NCI-H187 treated with DMSO at 0.1 percent for 48 hours (cell line): Measurements from ENCODE around the gene BICD1.

Experiments used
- DNase-seq: peaks from one replicate; lab custom pipeline; 2025; lab: John Stamatoyannopoulos, UW

The BICD1 gene

DNA sequence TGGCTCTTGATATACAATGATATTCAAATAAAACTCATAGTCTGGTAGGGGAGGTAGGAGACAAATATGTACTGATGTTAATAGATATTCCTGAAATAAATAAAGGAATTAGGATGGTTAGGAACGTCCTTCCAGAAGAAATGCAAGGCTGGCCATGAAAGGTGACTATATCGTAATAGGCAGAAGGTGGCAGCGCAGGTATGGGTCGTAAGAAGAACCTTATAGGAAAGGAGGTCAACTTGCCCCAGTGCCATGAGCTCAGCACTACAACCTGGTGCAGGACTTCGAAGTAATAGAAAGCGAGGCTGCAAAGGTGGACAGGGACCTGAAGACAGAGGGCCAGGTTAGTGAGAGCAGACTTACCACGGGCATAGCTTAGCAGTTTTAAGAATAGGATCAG is 237.4 kb downstream of the BICD1 start:
- DNase-seq = no peak

DNA sequence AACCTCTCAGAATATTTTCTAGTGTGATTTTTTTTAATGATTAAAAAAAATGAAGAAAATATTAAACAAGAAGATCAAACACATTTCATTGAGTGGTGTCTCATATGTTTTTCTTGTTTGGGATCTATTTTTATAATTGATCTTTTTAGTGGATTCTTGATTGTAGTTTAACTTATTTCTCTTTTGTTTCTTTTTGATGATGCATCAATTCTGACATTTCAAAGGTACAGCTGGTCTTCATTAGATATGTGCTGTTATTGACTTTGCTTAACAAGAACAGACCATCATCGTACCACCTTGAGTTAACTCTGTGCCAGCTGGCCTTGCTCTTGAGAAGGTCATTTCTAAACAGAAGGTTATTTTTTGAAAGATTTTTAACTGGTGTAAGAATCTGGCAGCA is 246.9 kb downstream of the BICD1 start:
- no peak for DNase-seq

DNA sequence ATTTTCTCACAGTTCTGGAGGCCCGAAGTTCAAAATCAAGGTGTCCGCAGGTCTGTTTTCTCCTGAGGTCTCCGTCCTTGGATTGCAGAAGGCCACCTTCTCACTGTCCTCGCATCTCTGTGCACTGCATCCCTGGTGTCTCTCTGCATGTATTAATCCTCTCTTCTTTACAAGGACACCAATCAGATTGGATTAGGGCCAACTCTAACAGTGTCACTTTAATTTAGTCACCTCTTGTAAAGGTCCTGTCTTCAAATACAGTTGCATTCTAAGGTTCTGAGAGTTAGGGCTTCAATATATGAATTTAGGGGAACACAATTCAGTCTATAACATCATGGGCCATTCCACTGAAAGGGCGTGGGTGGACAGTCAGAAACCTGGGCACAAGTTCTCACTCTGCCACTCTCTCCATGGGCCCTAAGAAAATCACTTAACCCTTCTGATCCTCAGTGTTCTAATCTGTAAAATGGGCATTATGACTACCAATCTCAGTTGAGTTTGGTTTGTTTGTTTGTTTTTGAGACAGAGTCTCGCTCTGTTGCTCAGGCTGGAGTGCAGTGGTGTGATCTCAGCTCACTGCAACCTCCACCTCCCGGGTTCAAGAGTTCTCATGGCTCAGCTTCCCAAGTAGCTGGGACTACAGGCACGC is 251.1 kb downstream of the BICD1 start:
- no peak for DNase-seq

DNA sequence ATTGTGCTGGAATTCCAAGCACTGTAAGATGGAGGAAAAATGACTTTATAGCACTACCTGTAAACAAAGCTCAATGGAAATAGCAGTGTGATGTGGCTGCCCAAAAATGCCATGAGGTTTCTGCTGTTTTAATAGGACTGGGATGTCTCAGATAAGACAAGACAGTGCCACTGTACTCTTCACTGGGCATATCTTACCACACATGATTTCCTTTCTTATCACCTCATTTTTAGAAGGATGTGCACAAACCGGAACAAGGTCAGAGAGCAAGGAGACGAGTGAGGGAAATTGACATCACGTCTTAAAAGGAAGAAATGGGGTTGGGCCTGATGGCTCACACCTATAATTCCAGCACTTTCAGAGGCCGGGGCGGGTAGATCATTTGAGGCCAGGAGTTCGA is 254.3 kb downstream of the BICD1 start:
- DNase-seq = no peak

GRCh38 chr12:32362892-32363291 is 256.2 kb downstream of the BICD1 start:
- no peak for DNase-seq

GRCh38 chr12:32365473-32366064 is 258.9 kb downstream of the BICD1 start:
- DNase-seq = no peak

- no peak for DNase-seq
Observed at GRCh38 chr12:32366714-32367113, 260.1 kb downstream of the BICD1 start.

GRCh38 chr12:32367381-32367780 is 260.7 kb downstream of the BICD1 start:
- no peak for DNase-seq

- no peak for DNase-seq
Observed at GRCh38 chr12:32369202-32369601, 262.6 kb downstream of the BICD1 start.

DNA sequence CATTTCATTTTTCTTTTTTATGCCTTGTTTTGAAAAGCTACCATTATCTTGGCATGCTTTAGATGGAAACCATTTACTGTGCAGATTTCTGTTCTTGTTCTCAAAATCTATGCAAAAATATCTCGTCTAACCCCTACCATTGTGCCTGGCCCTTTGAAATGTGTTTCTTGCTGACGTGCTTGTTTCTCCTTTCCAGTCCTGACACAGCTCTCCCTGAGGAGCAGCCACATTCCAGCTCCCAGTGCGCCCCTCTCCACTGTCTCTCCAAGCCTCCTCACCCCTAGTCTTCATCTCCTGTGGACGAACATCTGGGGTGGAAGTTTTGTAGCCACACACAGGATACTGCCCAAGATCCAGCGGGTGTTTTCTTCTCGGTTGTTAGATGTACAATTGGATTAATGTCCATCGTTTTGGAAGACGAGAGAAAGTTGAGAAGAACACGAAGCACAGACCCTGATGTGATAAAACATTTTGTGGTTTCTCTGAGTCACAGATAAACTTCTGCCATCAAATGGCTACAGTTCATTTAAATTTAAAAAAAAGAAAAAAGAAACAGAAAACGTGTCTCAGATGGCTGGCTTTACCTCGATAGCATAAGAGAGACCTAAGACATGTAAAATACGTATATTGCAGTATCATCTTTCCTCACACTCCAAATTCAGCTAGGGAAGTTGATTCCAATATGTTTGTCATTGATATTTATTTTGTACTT is 270.9 kb downstream of the BICD1 start:
- no peak for DNase-seq

- DNase-seq = no peak
Observed at GRCh38 chr12:32379213-32379612, 272.6 kb downstream of the BICD1 start.

DNA sequence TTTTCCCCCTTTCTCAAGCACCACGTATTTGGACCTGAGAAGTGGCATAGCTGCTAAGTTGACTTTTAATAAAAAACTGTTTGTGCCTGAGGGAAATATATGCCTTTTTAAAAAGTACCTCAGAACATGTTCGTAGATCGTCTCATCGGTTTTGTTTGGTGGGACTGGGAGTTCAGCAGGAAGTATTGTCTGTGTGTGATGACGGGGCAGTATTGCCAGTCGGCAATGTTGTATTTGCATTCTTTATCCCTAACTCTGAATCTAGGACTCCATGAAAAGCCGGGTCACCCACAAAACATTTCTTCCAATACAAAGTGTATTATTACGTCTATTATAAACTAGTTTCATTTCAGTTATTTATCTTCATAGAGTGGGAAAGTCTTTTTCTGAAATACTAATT is 273.0 kb downstream of the BICD1 start:
- DNase-seq = no peak

DNA sequence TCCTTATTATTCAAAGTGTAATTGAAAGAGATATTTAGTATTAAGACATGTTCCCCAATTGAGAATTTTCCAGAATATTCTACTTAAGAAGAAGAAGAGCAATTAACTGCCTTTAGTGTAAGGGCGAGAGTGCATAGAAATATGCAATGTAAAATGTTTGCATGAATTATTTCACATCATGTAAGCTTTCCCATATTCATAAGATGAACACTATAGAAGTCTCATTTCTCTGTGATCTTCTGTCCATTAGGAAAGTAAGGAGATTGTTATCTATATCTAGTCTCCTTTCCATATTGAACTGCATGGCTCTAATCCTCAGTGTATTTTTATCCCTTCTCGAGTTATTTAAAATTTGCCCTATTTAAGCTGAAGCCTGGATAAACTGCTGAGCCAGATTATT is 275.6 kb downstream of the BICD1 start:
- DNase-seq = no peak

DNA sequence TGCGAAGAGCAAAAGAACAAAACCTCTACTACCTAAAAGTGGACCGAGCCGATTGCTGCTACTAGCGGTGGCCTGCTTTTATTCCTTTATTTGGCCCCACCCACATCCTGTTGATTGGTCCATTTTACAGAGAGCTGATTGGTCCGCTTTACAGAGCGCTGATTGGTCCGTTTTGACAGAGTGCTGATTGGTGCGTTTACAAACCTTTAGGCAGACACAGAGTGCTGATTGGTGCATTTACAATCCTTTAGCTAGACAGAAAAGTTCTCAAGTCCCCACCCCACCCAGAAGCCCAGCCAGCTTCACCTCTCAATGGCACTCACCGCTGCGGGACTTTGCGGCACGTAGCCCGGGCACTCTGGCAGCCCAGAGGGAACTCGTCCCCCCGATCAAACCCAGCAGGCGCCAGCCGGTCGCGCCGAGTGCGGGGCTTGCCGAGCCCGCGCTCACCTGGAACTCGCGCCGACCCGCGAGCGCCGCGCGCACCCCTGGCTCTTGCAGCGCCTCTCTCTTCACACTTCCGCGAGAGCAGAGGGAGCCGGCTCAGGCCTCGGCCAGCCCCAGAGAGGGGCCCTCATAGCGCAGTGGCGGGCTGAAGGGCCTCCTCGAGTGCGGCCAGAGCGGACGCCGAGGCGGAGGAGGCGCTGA is 284.0 kb downstream of the BICD1 start:
- DNase-seq = no peak

GRCh38 chr12:32395026-32395425 is 288.4 kb downstream of the BICD1 start:
- DNase-seq = no peak

DNA sequence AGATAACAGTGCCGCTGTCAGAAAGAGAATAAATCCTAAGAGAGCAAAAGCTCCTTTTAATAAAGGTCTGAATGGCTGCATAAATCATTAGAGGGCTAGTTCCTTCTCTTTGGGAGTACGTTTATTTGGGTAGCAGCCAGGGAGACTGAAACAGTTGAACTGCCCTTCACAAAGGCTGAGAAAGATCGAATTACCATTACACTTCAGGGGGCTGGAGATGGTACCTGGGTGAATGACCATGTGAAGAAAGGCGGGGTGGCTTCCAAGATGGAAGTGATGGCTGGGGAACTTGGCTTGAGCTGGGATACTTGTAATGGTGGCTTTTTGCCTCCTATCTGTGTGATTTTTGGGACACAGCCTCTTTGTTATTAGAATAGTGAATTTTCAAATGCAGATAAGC is 291.0 kb downstream of the BICD1 start:
- DNase-seq = peak; percentile 7

- DNase-seq = no peak
Observed at GRCh38 chr12:32398181-32398580, 291.5 kb downstream of the BICD1 start.

DNA sequence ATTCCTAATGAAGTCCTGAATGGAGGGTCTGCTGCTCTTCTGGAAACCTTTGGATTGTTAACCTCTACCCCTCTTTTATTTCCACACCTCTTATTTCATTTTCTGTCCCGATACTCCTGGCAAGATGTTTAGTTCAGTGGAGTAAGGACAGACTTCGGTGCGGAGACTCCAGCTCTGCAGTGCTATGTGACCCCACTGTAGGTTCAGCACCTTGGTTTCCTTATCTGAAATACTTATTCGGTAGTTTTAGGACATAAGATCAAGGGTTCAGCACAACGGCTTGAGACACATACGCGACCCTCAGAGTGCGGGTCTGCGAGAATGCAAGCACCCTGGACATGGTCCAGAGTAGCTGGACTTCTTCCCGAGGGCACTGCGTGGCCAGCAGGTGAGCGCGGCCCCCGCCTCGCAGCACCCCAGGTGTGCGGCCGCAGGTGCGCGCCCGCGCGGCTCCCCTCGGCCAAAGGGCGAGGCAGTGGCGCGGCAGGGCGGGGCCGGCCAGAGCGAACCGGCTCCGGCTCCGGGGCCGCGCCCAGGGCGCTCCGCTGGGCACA is 292.2 kb downstream of the BICD1 start:
- DNase-seq = no peak

DNA sequence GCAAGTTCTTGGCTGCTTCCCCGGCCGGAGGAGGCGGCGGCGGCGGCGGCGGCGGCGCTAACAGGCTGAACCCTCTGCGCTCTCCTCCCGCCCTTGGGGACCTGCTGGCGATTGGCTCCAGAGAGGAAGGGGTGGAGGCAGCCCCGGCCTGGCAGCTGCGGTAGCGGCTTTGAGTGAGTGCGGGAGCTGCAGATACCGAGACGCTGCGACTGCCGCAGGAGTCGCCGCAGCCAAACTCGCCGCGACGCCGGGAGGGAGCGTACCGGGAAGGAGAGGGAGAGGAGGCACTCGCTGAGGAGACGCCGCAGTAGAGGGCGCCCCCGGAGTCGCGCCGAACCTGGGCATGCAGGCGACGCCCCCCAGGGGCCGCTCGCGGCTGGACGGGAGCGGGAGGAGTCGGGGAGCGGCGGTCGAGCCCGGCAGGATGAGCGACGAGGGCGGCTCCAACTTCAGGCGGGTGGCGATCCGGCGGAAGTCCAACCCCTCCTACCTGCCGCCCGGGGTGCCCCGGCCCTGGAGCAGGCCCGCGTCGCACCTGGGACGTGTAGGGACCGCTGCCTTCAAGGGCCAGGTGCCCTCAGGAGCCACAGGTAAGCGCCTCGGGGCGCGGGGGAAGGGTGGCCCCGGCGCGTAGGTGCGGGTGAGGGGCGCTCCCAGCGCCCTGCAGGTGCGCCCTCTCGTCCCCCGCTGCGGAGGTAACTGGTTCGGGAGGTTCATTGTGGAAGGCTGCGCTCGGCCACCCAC is 292.9 kb downstream of the BICD1 start, which contains the start of gene FGD4:
Gene FGD4, plus strand, starts transcription at position 189 of the 744 bp plus-strand sequence.
- DNase-seq = peak; percentile 9

- DNase-seq = no peak
Observed at GRCh38 chr12:32400114-32400672, 293.5 kb downstream of the BICD1 start.

GRCh38 chr12:32400866-32401265 is 294.2 kb downstream of the BICD1 start:
- DNase-seq = no peak

DNA sequence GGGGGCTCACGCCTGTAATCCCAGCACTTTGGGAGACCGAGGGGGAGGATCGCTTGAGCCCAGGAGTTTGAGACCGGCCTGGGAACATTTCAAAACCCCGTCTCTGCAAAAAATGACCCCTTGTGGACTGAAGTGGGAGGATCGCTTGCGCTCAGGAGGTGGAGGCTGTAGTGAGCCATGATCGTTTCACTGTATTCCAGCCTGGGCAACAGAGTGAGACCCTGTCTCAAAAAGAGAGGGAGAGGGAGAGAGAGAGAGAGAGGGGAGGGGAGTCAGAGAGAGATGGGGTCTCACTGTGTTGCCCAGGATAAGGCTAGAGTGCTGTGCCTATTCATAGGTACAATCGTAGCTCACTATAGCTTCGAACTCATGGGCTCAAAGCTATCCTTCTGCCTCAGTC is 295.5 kb downstream of the BICD1 start:
- no peak for DNase-seq
